Measurements from ENCODE around the gene CNPY1. TPM values are rescaled to one million over a fixed set of nuclear protein-coding genes. Genes with fewer than 3 reads are reported as not detected.

The CNPY1 gene
- polyA plus RNA-seq, 1 experiment, result not detected

- no peak for TF ChIP-seq CTCF (IDR thresholded peaks at IDR 0.05; ENCODE audit: low read depth, low read length)
- POLR2A ChIA-PET, result no interaction called here
- CTCF ChIA-PET, result no interaction called here
- H3K9me3 ChIP-seq (ENCODE audit: control insufficient read depth, insufficient read depth, low read length), result no peaks in the 10 kb centered on the region; the same call in 1 of the 2 replicates
- DNase-seq (ENCODE audit: low read depth, low spot score), result no peak
- no peaks in the 10 kb centered on the region for H3K27me3 ChIP-seq (ENCODE audit: control insufficient read depth, insufficient read depth, low read length)
- H3K27ac ChIP-seq (ENCODE audit: low read depth, low read length), result no peak overlapping the region
- H3K4me3 ChIP-seq (ENCODE audit: low read depth, low read length), result no peak overlapping the region
Observed at GRCh38 chr7:155553871-155554270, 7.5 kb upstream of the CNPY1 start.

- no peak for DNase-seq (ENCODE audit: low read depth, low spot score)
- POLR2A ChIA-PET, result no interaction called here
Observed at GRCh38 chr7:155551785-155552611, 5.6 kb upstream of the CNPY1 start.

GRCh38 chr7:155550916-155551315 lies 4.6 kb upstream of the CNPY1 start:
- no peak for DNase-seq (ENCODE audit: low read depth, low spot score)
- Histone ChIP-seq H3K4me3 (ENCODE audit: low read depth, low read length) (no peak overlapping the region), H3K27ac (ENCODE audit: low read depth, low read length) (no peak overlapping the region), H3K27me3 (ENCODE audit: control insufficient read depth, insufficient read depth, low read length) (no peaks in the 10 kb centered on the region), H3K9me3 (ENCODE audit: control insufficient read depth, insufficient read depth, low read length) (no peaks in the 10 kb centered on the region; the same call in 1 of the 2 replicates)
- ChIA-PET CTCF (no interaction called here), POLR2A (no interaction called here)
- no peak for TF ChIP-seq CTCF (IDR thresholded peaks at IDR 0.05; ENCODE audit: low read depth, low read length)

More at GRCh38 chr7:155551785-155552611, 5.6 kb upstream of the CNPY1 start:
- no peak for TF ChIP-seq CTCF (IDR thresholded peaks at IDR 0.05; ENCODE audit: low read depth, low read length)
- Histone ChIP-seq H3K4me3 (ENCODE audit: low read depth, low read length) (no peak overlapping the region), H3K9me3 (ENCODE audit: control insufficient read depth, insufficient read depth, low read length) (no peaks in the 10 kb centered on the region; the same call in 1 of the 2 replicates), H3K27ac (ENCODE audit: low read depth, low read length) (no peak overlapping the region), H3K27me3 (ENCODE audit: control insufficient read depth, insufficient read depth, low read length) (no peaks in the 10 kb centered on the region)
- CTCF ChIA-PET, result interaction anchor here (1.2 kb wide), 1 partner anchor 207 kb away, joined by 3 read pairs; no protein-coding TSS in a partner anchor

- DNase-seq (ENCODE audit: low read depth, low spot score), result no peak
- H3K27me3 ChIP-seq (ENCODE audit: control insufficient read depth, insufficient read depth, low read length), result no peaks in the 10 kb centered on the region
- no peak for TF ChIP-seq CTCF (IDR thresholded peaks at IDR 0.05; ENCODE audit: low read depth, low read length)
- H3K9me3 ChIP-seq (ENCODE audit: control insufficient read depth, insufficient read depth, low read length), result no peaks in the 10 kb centered on the region; the same call in 1 of the 2 replicates
- CTCF ChIA-PET, result no interaction called here
- no peak overlapping the region for H3K27ac ChIP-seq (ENCODE audit: low read depth, low read length)
- POLR2A ChIA-PET, result no interaction called here
- no peak overlapping the region for H3K4me3 ChIP-seq (ENCODE audit: low read depth, low read length)
Observed at GRCh38 chr7:155549226-155549625, 2.9 kb upstream of the CNPY1 start.

GRCh38 chr7:155547161-155547791 lies 917 bp upstream of the CNPY1 start:
- ChIA-PET CTCF (no interaction called here), POLR2A (no interaction called here)
- no peak for TF ChIP-seq CTCF (IDR thresholded peaks at IDR 0.05; ENCODE audit: low read depth, low read length)
- no peaks in the 10 kb centered on the region; the same call in 1 of the 2 replicates for H3K9me3 ChIP-seq (ENCODE audit: control insufficient read depth, insufficient read depth, low read length)
- H3K27me3 ChIP-seq (ENCODE audit: control insufficient read depth, insufficient read depth, low read length), result no peaks in the 10 kb centered on the region
- no peak for DNase-seq (ENCODE audit: low read depth, low spot score)
- no peak overlapping the region for H3K27ac ChIP-seq (ENCODE audit: low read depth, low read length)
- no peak overlapping the region for H3K4me3 ChIP-seq (ENCODE audit: low read depth, low read length)

All from AG04450 (cell line).